ENCODE measurements around the gene GID4. TPM values are rescaled to one million over a fixed set of nuclear protein-coding genes. Genes with fewer than 3 reads are reported as not detected.

Gene GID4
- polyA plus RNA-seq, 1 donor, result 11.3 TPM

DNA sequence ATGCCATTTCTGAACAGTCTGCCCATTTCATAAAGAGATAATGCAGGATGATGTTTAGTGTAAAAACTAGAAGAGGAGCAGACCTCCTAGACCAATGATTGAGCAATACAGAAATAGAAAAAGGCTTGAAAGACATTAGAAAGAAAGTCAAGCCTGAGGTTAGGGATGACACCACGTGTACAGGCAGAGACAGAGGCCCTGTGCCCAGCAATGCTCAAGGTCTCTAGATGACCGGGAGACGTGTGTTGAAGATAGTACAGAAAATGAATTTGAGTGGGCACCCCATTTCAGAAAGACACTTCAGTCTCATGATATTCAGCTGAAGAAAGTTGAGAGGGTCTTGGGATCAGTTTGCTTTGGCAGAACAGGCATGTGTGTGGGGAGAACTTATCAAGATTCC, 5.4 kb downstream of the GID4 start:
- no peak for DNase-seq

DNA sequence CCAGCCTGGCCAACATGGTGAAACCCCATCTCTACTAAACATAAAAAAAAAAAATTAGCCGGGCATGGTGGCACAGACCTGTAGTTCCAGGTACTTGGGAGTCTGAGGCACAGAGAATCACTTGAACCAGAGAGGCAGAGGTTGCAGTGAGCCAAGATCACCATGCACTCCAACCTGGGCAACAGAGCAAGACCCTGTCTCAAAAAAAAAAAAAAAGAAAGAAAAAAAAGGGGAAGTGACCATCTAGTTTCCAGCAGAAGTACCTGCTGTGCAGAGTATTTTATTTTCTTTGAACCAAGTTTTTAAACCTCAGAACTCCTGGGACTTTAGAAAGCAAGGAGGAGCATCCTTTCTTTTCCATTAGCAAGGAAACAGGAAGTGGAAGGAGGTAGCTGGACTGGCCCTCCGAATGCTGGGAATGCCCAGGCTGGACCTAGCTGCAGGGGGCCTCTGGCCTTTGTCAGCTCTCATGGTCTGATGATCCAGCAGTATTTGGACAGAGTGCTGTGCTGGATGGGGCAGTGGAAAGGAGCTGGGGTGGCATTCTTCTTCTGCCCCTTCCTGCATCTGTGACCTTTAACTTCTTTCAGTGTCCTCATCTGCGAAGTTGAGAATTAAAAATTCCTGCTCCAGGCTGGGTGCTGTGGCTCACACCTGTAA, 6.6 kb downstream of the GID4 start:
- DNase-seq, result no peak

DNA sequence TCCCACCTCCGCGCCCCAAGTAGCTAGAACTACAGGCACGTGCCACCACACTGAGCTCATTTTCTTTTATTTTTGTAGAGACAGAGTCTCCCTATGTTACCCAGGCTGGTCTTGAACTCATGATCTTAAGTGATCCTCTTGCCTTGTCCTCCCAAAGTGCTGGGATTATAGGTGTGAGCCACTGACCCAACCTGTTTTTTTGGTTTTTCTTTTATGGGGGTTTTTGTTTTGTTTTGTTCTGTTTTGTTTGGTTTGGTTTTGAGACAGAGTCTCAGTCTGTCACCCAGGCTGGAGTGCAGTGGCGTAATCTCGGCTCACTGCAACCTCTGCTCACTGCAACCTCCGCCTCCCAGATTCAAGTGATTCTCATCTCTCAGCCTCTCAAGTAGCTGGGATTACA, 16.4 kb downstream of the GID4 start:
- no peak for DNase-seq

GRCh38 chr17:18056214-18056613, 17.0 kb downstream of the GID4 start:
- no peak for DNase-seq

DNA sequence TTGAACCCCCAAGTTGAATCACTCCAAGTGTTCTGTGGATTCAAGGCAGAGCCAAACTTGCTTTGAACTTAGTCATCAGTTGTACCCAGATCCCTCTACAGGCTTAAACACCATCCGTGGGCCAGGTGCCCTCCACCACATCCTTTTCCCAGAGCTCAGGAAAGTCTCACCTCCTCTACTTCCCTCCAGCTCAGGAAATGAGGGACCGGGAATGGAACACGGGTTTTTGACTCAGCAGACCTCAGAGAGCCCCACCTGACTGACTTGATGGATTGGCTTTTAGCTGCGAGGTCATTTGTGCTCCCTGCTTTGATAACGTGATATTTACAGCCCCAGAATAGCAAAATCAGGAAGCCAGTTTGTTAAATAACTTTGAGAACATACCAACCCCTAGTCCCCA, 20.1 kb downstream of the GID4 start:
- no peak for DNase-seq

GRCh38 chr17:18064053-18064452, 24.8 kb downstream of the GID4 start:
- no peak for DNase-seq

GRCh38 chr17:18065546-18065945, 26.3 kb downstream of the GID4 start:
- DNase-seq, result no peak

- DNase-seq, result no peak
Observed at GRCh38 chr17:18066866-18067265, 27.7 kb downstream of the GID4 start.

GRCh38 chr17:18069101-18069500, 29.9 kb downstream of the GID4 start:
- no peak for DNase-seq

DNA sequence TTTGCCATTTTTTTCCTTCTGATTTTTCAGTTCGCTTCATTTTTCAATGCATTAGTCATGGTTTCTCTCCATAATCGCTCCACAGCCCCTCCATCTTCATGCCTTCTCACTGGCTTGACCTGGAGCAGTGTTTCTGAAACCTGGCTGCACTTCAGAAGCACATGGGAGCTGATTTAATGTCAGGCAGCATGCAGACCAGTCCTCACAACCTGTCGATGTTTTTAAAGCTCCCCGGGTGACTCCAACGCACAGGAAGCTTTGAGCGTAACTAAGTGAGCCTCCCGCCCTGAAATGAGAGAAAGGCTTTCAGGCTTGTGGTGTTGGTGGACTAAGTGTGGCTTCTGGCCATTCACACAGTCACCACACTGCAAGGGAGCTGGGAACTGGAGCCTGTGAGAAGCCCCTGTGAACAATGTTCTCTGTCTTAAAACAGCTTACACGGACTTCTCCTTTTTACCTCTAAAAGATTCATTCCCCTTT, 31.7 kb downstream of the GID4 start:
- no peak for DNase-seq

DNA sequence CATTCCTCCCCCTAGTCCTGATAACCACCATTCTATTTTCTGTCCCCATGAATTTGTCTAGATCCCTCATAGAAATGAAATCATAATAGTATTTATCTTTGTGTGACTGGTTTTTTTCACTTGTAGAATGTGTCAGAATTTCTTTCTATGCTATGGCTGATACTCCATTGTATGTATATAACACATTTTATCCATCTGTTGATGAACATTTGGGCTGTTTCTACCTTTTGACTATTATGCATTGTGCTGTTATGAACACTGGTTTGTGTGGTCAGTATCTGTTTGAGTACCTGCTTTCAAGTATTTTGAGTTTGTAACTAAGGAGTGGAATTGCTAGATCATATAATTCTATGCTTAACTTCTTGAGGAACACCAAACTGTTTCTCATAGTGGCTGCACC, 32.5 kb downstream of the GID4 start:
- DNase-seq, result no peak

- DNase-seq, result no peak
Observed at GRCh38 chr17:18074566-18075272, 35.5 kb downstream of the GID4 start.

DNA sequence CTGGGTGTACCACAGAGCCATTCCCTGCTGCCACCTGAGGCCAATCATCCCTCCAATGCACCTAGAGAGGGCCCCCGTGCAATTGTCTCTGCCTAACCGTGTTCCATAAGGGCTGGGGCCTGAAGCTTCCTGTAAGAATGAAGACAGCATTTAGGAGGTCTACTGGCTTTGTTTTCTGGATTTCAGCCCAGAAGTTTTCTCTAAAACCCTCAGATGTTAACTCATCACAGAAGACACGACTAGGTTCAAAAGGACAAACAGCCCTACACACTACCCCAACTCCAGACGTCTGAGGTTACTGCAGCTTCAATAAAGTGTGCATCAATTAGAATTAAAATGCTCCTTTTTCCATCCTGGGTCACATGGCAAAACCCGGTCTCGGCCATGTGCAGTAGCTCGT, 37.7 kb downstream of the GID4 start:
- no peak for DNase-seq

GRCh38 chr17:18079543-18079942, 40.3 kb downstream of the GID4 start:
- DNase-seq, result no peak

GRCh38 chr17:18084256-18084655, 45.0 kb downstream of the GID4 start:
- no peak for DNase-seq

DNA sequence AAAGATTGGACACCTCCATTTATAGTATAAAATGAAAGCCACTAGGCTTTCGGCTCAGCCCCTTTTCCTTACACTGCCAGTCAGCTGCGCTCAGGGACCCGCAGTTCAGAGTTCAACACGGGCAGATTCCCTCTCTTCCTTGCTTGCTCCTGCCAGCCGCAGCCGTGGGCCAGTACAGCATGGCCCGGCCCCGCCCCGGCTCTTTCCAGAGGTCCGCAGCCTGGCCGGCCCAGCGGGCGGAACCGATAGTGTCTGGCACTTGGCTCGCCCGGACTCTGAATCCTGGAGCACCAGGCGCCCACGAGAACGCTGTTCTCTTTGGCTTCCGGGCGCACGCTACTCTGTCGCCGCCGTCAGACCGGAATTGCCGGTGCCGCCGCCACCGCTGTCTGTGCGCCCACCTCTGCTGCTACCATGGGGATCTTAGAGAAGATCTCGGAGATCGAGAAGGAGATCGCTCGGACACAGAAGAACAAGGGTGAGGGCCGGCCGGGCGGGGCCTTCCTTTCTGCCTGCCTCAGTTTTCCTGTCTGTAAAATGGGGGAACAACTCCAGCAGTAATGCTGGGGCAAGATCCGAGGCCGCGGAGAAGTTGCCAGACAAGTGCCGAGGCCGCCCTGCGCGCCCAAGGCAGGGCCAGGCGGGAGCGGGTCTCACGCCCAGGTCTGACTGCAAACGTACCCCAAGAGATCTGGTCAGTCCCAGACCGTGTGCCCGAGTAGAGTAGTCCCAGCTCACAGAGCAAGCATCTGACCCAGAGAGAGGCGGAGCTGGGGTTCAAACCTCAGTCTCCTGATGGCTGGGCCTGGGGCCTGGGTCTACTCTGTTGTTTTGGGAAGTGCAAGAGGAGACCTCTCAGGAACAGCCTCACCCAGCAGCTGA, 48.6 kb downstream of the GID4 start, which contains the start of gene DRG2:
TSS of gene DRG2 (plus strand) at position 339 of the 882 bp plus-strand sequence. CDS start at position 415, 76 bp downstream.
- peak; percentile 92 for DNase-seq

GRCh38 chr17:18089613-18090012, 50.4 kb downstream of the GID4 start:
- no peak for DNase-seq

GRCh38 chr17:18093616-18094408, 54.6 kb downstream of the GID4 start:
- DNase-seq, result no peak

GRCh38 chr17:18094409-18094807, 55.2 kb downstream of the GID4 start:
- no peak for DNase-seq

DNA sequence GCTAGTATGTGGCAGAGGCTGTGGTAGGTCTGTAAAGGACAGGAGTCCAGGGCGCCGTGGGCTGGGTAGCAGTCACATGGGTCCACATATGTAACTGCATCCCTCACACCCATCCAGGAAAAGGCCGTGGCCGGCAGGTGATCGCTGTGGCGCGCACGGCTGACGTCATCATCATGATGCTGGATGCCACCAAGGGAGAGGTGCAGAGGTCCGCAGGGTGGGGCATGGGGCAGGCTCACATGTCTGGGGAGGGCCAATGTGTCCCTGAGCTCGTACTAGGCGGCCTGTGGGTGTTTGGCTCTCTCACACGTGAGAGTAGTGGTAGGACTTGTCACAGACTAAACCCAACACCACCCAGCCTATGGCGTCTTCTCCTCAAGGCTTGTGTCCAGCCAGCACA, 60.3 kb downstream of the GID4 start:
- DNase-seq, result no peak

GRCh38 chr17:18100616-18101015, 61.4 kb downstream of the GID4 start:
- no peak for DNase-seq

- DNase-seq, result no peak
Observed at GRCh38 chr17:18101828-18102227, 62.6 kb downstream of the GID4 start.

All from hindlimb muscle (tissue), 1 donor.